Limb (tissue), 2 donors: Measurements from ENCODE around the gene IFT122.
A peak's percentile ranks its signal among the peaks of the same experiment; 100 is the strongest.
"Not testable (repeated sequence)": the region's sequence is repeated elsewhere in the genome, so short reads cannot be mapped to it uniquely, and the experiment has no call there.

Experiments used
- DNase-seq, 2 donors: peaks; one replicate each; pipeline ENCODE4 v3.0.0-alpha.2; 2016; ENCODE audit errors: extremely low spot score in 2 of 2

Gene IFT122

DNA sequence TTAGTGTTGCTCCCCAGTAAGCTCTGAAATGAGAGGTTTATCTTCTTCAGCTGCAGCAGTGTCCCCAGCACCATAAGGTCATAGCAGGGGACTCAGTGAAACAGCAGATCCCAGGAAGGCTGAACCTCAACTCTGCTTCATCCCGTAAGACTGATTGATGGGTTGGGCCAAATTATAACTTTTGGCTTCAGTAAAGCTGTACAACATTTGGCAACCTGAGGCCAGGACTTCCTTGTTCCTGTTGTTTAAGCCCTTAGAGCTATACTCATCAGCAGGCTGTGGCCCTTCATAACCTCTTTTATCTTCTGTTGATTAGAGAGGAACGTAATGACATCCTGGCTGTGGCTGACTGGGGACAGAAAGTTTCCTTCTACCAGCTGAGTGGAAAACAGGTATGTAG lies 29.0 kb downstream of the IFT122 start:
- DNase-seq, result no peak

DNA sequence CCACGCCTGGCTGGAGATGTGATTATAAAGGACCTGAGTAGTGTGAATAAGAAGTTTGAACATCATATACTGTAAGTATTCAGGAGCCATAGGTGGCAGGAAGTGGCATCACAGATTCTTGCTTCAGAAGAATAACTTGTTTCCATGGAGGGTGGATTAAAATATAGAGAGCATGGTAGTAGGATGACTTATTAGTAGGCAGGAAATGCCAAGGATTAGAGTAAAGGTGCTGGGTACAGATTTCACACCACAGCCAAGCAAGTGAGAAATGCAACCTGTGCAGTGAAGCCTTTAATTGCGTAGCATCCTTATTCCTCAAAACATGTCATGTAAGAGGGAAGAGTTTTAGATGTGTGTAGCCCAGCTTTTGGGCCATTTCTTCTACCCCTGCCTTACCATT lies 30.8 kb downstream of the IFT122 start:
- DNase-seq, result no peak

DNA sequence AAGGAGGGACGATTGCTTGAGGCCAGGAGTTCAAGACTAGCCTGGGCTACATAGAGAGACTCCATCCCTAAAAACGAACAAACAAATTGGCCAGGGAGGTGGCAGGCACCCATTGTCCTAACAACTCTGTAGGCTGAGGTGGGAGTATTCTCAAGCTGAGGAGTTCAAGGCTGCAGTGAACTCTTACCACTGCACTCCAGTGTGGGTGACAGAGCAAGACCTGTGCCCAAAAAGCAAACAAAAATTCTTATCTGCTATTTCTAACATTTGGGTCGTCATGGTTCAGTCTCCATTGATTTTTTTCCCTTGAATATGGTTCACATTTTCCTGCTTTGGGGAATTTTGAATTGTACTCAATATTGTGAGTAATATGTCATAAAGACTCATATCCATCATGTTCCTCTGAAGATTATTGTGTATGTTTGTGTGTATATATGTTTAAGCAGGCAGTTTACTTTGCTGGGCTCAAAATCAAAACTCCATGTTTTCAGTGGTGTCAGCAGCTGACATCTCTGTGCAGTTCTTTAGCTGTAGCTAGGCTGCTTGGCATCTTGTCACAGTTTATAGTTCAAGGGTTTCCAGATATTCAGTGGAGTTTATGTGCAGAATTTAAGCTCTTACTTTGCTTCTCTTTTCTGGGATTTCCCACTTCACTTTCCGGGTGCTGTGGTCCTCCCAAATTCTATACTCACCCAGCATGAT lies 33.2 kb downstream of the IFT122 start:
- DNase-seq, result no peak

DNA sequence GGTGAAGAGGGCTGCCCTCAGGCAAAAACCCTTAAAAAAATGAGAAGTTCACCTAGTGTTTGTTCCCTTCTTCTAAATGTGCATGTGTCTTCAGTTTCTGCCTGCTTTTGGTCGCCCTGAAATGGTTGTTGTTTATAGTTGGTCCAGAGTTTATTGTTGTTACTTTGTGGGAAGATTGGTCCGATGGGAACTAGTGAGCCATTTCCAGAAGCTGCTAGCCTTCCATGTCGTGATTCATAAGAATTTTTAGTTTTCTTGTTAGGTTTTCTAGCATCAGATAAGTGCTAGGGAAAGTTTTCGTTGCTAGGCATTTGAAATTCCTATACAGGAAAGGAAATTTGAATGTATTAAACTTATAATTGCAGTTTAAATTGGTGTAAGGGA lies 33.7 kb downstream of the IFT122 start:
- no peak for DNase-seq

DNA sequence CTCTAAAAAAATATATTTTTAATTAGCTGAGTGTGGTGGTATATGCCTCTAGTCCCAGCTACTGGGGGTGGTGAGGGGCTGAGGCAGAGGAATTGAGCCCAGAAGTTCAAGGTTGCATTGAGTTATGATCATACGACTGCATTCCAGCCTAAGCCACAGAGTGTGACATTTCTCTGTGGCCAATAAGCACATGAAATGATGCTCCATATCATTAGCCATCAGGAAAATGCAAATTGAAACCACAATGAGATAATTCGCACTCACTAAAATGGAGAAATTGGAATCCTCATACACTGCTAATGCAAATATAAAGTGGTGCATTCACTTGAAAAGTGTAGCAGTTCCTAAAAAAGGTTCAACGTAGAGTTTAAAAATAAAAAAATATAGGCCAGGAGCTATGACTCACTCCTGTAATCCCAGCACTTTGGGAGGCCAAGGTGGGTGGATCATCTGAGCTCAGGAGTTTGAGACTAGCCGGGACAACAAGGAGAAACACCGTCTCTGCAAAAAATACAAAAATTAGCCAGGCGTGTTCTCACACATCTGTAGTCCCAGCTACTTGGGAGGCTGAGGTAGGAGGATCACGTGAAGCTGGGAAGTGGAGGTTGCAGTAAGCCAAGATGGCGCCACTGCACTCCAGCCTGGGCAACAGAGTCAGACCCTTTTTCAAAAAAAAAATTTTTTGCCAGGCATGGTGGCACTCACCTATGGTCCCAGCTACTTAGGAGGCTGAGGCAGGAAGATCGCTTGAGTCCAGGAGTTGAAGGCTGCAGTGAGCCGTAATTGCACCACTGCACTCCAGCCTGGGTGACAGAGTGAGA lies 35.2 kb downstream of the IFT122 start:
- no peak for DNase-seq

DNA sequence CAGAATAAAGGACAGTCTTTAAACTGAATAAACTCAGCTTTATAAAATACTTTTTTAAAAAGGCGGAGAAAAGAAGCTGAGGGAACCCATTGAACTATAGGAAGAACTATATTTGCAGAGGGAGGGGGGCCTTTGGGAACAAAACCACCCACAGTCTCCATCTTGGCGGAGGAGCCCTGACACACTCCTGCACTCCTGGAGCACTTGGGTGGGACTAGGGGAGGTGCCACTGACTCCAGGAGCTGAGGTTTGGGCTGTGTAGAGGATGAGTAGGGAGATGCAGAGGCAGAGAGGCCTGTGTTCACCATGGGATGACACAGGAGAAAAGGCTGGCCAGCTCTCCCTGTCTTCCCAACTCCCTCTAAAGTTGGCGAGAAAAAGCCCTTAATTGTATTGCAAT lies 35.8 kb downstream of the IFT122 start:
- no peak for DNase-seq

DNA sequence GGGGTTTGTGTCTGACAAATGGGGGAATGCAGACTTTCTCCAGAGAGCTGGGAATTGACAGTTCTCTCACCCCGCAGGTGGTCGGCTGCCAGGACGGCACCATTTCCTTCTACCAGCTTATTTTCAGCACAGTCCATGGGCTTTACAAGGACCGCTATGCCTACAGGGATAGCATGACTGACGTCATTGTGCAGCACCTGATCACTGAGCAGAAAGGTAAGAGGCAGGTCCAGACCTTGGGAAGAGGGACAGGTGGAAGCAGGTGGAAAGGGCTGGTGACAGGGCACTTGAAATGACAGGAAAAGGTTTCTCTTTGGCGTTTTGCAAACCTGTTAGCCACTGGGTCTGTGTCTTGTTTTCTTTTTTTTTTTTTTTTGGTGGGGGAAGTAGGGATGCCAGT lies 36.6 kb downstream of the IFT122 start:
- DNase-seq, result no peak

DNA sequence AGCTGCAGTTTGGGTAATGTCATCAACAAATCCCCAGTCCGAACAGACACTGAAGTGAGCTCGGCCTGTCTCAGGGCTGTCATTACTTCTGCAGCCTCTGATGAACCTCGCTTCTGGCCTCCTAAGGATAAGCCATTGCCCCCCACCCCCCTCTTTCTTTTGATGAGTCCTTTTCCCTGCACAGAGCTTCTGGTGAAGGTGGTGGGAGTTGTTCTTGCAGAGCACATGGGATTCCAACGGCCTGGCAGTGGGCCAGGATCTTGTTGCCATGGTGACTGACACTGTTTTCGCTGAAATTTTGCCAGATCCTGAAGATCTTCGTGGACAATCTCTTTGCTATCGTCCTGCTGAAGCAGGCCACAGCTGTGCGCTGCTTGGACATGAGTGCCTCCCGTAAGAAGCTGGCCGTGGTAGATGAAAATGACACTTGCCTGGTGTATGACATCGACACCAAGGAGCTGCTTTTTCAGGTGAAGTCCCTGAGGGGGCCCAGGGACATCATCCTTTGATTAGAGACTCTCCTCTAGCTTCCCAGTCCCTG lies 41.3 kb downstream of the IFT122 start:
- DNase-seq, result peak in 1 of 2 donors; percentile 79

DNA sequence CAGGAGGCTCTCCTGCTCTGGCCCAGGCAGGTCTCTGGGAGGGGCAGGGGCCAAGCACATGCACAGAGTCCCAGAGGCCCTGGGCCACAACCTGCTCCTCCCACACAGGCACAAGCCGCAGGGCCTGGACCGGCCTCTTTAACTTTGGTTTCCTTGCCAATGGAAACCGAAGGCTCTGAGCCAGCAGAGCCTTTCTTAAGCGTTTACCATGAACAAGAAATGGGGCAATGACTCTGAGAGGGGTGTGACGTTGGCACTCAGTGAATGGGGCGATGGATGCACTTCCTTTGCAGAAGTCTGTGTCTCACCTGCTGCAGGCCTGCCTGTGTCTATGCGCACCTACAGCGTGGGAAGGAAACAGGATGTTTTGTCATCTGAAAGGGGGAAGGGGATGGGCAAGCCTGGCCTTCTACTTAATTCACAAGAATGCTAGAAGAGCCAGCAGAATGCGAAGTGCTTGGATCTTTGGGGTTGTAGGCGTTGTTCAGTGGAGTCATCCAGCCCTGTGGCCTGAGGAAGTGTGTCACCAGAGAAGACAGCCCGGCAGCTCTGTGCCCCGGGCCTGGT lies 41.8 kb downstream of the IFT122 start:
- peak; percentile 30 to 60 for DNase-seq

DNA sequence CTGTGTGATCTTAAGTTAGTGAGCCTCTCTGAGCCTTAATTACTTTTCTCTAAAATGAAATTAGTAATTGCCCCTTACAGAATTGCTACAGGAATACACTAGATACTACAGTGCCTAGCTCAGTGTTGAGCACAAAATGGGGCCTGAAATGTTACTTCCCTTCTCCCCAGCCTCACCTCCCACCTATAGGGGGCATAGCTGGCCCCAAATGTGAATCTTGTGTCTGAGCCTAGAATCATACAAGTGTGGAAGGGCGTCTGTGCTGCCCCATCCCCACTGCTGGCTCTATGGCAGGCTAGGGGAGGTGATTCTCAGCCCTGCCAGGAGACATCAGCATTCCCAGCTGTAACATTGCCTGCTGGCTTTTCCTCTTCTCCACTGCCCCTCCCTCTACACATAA lies 42.7 kb downstream of the IFT122 start:
- no peak for DNase-seq

DNA sequence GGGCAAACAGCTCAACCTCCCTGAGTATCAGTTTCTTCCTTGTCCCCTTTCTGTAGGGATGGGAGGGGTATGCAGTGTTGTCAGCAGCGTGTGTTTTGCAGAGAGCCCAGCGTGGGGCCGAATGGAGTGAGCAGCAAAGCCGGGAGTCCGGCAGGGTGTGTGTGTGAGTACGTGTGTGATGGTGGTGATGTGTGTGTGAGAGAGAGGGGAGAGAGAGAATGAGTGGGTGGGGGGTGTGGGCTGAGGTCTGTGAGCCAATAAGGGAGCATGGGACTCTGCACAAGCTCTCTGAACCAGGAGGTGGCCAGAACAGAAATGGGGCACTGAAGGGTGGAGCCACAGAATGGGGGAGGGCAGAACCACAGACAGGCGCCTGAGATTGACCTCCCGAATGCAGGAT lies 43.8 kb downstream of the IFT122 start:
- DNase-seq, result no peak

DNA sequence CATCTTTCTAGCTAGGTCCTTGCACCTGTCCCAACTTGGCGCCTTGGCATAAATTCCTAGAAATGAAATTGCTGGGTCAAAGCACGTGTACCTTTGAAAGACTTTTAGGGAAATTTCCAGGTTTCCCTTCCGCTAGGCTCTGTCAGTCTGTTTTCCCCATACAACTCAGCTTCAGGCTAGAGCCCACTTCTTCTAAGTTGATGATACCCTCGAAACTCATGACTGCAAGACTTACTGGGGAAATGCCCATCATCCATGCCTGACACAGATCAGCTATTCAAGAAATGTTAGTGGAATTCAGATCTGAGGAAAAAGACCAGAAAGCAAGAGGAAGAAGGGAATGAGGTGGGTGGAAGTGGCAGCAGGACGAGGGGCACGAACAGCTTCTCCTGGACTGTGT lies 45.1 kb downstream of the IFT122 start:
- not testable (repeated sequence) for DNase-seq

DNA sequence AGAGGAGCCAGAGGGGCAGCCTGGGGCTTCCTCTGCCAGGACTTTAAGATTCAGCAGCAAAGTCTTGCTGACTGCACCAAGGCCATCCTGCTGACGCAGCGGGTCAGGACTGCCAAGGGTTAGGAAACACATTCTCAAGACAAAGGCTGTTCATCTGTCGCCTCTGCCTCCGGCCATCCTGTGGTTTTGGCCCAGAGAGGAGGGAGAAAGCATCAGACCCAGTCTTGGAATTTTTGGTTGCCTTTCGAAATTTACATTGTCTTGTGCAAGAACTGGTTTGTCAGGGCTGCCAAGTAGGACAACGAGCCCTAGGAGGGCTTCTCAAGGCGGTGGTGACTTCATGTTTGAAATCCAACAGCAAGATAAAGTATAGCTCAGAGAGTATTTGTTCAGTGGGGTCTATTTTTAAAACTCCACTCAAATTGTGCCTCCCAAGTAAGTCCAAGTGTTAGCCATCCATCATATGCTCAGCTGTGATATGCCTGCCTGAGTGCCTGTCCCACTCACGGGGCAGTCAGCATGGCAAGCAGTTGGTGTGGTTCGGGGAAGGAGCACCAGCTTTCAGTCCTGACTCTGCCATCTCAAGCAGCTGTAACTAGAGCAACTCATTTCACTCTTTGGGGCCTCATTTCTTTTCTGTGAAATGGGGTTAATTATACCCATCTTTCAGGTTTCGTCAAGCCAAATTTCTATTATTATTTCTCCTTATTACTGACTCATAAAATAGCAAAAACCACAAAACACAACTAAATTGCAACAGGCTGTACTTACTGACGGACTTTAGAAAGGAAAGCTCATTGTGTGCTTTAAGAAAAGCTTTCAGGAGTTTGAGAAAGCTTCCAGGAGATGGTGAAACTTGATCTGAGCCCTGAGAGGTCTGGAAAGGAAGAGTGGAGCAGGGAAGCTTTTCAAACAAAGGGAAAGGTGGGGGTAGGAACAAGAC lies 46.0 kb downstream of the IFT122 start:
- peak in 1 of 2 donors; percentile 24 for DNase-seq

DNA sequence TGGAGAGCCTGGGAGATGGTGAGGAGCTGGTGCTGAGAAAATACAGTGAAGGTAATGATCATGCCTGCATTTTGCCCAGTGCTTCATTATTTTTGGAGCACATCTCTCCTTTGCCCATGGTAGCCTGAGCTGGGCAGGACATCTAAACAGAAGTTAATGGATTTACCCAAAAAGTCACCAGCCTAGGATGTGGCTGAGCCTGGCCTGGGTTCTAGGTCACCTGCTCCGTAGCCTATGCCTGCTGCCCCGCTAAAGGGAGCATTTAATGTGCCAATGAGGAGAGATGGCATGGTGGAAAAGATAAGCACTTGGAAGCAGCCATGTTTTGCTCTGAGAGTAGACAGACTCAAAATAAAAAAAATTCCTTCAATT lies 46.6 kb downstream of the IFT122 start:
- DNase-seq, result no peak

DNA sequence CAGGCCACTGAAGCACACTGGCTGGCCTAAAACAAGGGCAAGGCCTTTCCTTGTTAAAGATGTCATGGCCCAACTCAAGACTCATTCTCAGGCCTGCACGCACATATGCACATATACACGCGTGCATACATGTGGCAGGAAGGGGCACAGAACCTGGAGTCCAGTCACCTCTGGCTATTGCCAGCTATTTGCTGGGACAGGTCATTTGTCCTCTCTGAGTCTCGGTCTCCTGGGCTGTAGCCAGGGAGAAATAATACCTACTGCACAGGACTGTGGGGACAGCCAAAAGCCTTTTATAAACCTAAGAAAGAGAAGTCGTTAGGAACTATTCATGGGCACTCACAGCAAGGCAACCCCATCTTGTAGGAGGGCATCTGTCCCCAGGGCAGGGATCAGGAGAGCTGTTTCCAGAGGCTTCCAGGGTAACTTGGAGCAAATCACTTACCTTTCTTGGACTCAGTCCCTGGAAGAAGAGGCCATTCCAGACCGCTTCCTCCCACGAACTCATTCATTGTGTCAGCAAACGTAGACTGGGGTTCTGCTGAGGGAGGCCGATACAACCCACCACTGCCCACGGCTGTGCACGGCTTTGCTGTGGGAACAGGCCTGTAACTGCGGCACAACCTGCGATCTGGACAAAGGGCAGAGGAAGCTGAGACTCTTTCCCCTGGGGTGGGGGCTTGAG lies 47.3 kb downstream of the IFT122 start:
- DNase-seq, result no peak

DNA sequence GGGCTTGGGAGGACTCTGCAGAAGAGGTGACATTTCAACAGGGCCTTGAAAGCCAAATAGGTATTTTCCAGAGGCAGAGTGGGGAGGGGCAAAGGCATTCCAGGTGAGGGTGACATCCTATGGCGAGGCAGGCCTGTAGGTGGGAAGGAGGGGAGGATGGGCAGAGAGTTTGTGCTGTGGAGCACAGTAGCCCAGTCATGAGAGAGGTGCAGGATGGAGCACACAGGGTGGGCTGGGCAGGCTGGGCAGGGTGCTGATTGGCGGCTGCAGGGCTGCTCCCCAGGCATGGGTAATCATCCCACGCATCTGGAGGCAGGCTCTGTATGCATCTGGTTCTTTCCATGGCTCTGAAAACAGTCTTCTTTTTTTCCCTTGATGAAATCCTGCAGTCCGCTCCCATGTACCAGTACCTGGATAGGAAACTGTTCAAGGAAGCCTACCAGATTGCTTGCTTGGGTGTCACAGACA lies 47.9 kb downstream of the IFT122 start:
- not testable (repeated sequence) for DNase-seq

DNA sequence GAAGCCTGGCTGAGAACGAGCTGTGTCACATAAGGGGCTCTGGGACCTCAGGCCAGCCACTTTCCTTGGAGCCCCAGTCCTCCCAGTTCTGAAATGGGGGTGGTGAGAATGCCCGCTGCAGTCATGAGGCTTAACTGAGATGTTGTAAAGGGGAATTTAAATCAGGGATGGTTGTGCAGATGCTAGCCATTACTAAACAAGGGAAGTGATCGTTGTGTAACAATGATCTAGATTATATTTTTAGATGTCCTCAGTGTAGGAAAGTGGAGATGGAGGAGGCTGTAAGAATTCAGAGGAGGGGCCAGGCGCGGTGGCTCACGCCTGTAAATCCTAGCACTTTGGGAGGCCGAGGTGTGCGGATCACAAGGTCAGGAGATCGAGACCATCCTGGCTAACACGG lies 49.2 kb downstream of the IFT122 start:
- not testable (repeated sequence) for DNase-seq

DNA sequence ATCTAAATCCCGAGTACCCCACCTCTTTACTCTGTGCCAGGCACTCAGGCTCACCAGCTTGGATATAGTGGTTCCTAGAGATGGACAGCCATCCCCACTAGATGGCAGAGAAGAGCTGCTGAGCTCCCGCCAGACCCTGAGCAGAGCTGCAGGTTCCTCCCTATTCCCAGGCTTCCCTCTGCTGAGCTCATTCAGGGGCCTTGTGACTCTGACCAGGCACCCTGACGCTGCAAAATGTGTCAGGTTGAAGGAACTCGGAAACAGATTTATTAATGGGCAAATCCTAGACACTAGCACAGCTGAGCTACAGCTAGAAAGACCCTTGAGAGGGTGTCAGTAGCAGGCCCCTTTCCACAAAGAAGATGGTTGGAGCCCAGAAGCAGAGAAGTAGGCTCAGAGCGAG lies 50.2 kb downstream of the IFT122 start:
- DNase-seq, result peak; percentile 82 to 85

DNA sequence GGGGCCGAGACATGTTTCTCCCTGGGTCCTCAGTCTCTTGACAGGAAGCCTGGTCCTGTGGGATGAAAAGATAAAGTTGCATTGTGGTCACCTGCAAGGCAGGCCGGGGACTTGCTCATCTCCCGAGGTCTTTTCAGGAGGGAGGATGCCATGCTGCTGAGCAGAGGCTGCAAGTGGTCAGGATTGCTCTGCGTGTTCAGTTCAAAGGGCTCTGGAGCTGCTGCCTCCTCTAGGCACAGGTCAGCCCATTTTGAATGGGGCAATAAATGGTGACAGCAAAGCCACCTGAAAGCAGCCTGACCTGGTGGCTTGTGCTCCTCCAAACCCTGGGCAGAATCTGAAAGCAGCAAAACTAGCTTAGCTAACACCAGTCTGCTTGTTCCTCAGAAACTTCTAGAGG lies 51.1 kb downstream of the IFT122 start:
- not testable (repeated sequence) for DNase-seq

DNA sequence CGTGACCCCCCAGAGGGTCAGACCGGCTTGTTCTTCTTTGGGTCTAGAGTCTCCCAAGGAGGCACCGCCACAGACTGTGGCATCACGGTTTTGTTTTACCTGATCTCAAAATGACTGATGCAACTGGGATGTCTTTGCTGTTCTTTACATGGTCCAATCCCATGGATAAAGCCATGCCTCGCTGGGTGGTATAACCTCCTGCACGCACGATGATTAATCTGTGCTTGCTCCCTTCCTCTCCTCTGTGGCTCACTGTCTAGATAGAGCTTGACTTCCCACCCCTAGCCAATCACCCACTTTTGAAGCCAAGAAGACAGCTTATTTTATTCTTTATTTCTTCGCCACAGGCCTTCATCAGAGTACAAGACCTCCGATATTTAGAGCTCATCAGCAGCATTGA lies 51.8 kb downstream of the IFT122 start:
- no peak for DNase-seq

DNA sequence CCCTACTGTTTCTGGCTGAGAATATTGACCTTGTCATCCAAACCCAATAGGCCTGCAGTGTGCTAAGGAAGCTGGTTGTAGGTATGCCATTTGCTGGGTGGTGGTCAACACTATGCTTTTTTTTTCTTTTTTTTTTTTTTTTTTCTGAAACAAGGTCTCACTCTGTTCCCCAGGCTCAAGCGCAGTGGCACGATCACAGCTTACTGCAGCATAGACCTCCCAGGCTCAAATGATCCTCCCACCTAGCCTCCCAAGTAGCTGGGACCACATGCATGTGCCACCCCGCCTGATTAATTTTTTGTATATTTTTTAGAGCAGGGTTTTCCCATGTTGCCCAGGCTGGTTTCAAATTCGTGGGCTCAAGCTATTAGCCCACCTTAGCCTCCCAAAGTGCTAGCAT lies 52.7 kb downstream of the IFT122 start:
- no peak for DNase-seq
